ENCODE data around the gene KLHL2. TPM values are rescaled to one million over a fixed set of nuclear protein-coding genes. Genes with fewer than 3 reads are reported as not detected.

KLHL2 gene
- total RNA-seq, 1 donor from 2014 or later = 30.8 TPM

- no peak for DNase-seq (ENCODE audit: low spot score)
These were observed 153.8 kb downstream of the KLHL2 start for GRCh38 chr4:165360985-165361670.

GRCh38 chr4:165361810-165362209 is 154.4 kb downstream of the KLHL2 start:
- DNase-seq (ENCODE audit: low spot score) = no peak

DNA sequence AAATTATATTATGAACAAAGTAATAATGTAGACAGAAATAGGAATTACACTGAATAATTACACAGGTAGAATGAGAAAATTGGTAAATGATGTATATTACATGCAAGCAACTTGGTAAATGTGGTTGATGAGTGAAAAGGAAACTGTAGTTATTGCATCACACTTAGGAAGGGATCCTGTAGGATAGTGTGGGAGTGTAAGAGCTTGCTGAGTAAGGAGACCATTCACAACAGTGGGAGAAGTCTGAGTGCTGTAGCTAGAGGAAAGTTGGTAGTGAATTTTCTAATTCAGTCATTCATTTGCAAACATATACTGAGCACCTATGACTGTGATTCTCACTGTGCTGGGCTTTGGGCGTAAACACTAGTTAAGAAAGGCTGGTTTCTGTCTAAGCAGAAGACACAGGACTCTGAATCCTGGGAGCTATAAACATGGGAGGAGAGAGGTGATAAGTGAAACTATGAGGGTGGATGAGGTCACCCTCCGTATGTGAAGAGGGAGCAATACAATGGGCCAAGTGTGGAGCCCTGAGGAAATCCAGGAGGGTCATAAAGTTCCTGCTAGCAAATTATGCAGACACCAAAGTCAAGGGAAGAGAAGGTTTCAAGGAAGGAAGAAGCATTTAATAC is 157.2 kb downstream of the KLHL2 start:
- no peak for DNase-seq (ENCODE audit: low spot score)

DNA sequence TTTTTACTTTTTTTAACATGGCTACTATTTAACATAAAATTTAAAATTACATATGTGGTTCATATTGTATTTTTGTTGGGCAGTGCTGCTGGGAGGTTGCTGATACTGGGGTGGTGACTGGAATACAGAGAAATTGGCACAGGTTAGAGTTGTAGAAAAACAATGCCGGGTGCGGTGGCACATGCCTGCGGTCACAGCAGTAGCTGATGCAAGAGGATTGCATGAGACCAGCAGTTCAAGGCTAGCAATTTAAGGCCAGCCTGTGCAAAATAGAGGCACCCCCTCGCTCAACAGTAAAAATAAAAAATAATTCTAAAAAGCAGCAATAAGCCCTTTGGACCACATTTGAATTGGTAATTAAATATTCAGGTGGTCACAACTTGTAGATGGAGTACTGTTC is 159.7 kb downstream of the KLHL2 start:
- DNase-seq (ENCODE audit: low spot score) = no peak

GRCh38 chr4:165368114-165368513 is 160.8 kb downstream of the KLHL2 start:
- no peak for DNase-seq (ENCODE audit: low spot score)

GRCh38 chr4:165368567-165368966 is 161.2 kb downstream of the KLHL2 start:
- DNase-seq (ENCODE audit: low spot score) = no peak

GRCh38 chr4:165369522-165369921 is 162.2 kb downstream of the KLHL2 start:
- DNase-seq (ENCODE audit: low spot score) = no peak

- no peak for DNase-seq (ENCODE audit: low spot score)
These were observed 163.2 kb downstream of the KLHL2 start for GRCh38 chr4:165370530-165370929.

Other genes starting within 250 kb of the KLHL2 start
- 2.1 TPM for gene TRIM61, start 229.9 kb upstream of the KLHL2 start, total RNA-seq
- gene TRIM60, start 175.6 kb upstream of the KLHL2 start, total RNA-seq = not detected
- gene TRIM75, start 153.7 kb upstream of the KLHL2 start, total RNA-seq = not detected
- 27.6 TPM for gene TMEM192, start 94.7 kb upstream of the KLHL2 start, total RNA-seq
- 13.9 TPM for gene MSMO1, start 120.1 kb downstream of the KLHL2 start, total RNA-seq
- gene CPE, start 171.4 kb downstream of the KLHL2 start, total RNA-seq = 90.4 TPM

Data from mesenteric fat pad (tissue), 1 donor.